ENCODE measurements around the gene SPON1.
"Not testable (repeated sequence)": the region's sequence is repeated elsewhere in the genome, so short reads cannot be mapped to it uniquely, and the experiment has no call there.

SPON1 gene

DNA sequence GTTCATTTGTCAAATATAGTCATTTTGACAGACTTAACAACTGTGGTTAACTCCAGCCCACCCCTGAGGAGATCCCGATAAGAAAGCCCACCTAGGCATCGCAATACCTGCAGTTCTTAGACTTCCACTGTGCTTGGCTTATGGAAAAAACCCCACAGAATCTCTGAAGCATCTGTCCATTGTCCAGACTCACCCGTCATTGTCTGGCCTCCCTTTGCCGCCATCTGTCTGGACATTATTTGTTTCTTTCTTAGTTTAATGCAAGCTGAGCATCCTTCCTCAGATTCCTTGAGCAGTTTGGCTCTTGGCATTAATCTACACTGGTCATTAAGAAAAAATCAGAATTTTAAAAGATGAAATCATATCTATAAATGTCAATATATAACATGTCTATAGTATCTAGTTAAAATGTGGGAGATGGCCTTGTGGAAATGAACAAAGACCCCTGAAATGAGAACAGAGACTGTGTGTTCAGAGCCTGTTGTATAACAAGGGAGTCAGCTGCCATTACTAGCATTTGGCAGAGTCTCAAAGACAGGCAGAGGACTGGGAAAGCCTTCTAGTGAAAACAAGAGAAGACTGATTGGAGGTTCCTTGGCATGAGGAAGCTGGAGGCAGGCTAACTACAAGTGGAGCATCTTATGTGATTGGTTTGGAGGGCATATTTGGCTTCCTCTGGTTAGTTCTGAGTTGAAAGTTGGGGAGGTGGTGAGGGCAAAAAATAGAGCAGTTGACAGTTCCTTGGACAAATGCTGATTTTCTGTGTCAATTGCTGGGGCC lies 80.4 kb downstream of the SPON1 start:
- DNase-seq: no peak

DNA sequence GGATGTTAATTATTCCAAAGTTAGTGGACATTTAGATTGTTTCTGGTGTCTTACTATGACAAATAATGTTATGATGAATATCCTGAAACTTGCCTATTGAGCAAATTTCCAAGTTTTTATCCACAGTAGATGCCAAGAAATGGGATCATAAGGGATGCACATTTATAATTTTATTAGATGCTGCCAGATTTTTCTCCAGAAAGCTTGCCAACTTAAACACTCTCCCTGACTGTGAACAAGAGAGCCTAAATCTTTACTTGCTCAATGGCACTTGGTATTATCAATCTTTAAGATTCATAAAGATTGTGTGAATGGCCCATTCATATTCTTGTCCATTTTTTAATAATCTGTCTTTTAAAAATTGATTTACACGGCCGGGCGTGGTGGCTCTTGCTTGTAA lies 82.4 kb downstream of the SPON1 start:
- no peak for DNase-seq

DNA sequence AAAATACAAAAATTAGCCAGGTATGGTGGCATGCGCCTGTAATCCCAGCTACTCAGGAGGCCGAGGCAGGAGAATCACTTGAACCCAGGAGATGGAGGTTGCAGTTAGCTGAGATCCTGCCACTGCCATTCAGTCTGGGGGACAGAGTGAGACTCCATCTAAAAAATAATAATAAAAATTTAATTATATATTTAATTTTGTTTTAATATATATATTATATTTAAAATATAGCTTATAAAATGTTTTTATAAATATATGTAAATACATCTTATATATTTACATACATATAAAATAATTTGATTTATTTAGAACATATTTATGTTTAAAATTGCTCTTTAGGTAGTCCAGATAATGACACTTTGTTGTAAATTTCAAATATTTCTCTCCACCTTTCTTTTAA lies 82.9 kb downstream of the SPON1 start:
- DNase-seq: no peak

DNA sequence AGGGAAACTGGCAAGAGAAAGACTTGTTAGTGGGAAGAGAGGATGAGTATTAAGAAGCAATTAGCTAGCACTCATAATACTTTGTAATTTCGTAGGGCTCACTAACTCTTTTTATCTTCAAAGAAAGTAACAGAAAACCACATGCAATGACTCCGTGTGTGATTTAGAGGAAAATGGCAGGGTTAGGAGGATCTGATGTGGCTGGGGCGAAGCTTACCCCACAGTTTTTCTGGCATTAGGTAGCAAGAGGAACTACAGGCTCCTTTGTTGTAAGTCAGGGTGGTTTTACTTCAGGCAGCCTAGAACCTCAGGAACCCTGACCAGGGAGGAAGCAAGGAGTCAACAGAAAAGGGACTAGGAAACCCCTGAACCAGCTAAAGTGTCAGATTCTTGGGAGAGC lies 89.7 kb downstream of the SPON1 start:
- DNase-seq: no peak

DNA sequence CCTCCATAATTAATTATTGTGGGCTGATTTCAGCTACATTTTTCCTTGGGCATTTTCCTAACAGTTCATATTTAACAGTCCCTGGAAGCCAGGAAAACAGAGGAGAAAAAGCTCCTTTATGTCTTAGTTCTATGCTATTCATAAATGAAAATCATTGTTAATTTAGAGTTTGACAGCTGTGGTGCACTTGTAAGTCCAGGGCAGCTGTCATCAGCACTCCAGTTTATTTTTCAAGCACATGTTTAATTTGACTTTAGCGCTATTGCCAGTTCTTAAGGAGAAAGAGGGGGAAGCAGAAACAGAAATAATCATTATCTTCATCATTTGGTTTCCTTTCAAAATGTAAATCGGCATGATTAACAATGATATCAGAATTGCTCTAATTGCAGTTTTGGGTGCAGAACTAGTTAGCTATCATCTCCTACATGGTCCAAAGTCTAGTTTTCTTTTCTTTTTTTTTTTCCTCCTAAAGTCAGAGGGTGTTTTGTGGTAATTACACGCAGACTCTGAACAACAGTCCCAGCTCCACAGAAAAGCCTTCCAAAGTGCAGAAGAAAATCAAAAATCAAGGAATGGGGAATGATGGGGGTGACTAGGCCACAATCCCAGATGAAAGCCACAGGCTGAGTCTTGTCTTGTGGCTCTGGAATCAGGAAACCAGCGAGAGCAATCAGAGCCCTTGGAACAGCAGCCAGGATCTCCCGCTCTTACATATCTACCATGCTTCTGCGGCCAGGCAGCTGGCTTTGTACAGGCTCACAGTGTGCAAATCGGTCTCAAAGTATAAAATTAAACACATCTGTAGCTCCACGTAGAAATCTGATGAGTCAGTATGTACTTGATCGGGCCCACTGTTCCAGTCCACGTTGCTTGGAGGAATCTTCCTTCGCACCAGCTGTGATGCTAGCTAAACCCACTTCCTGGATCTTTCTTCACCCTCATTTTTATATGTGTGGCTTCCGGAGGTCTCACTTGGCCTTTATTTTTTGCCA lies 91.9 kb downstream of the SPON1 start:
- DNase-seq: no peak

DNA sequence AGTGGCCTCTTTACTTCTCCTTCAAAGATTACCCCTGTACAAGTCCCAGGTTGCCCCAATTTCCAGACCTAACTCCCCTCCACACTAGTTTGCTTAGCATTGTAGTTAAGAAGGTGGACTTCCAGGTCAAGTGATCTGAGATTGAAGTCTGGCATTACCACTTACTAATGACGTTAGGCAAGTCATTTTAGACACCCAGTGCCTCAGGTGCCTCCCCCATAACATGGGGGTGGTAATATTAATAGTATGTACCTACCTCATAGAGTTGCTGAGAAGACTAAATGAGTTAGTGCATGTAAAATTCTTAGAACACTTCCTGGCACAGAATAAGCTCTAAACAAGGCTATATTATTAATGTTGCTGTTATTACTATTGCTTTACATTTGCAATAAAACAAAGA lies 93.4 kb downstream of the SPON1 start:
- no peak for DNase-seq

DNA sequence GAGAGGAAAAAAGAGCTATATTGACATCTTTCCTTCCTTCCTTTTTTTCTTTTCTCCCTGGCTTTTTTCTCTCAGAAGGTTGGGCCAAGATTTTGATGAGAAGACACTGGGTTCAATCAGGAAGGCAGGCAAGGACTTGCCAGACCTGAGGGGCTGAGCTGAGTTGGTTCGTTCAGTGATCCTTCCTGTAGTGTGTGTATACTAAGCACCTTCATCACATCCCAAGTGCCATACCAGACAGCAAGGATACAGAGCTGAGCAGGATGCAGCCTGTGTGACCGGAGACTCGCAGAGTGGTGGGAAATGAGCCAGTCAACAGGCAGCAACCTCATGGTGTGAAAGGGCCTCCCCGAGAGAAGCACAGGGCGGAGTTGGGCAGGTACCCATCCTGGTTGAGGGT lies 95.5 kb downstream of the SPON1 start:
- no peak for DNase-seq

DNA sequence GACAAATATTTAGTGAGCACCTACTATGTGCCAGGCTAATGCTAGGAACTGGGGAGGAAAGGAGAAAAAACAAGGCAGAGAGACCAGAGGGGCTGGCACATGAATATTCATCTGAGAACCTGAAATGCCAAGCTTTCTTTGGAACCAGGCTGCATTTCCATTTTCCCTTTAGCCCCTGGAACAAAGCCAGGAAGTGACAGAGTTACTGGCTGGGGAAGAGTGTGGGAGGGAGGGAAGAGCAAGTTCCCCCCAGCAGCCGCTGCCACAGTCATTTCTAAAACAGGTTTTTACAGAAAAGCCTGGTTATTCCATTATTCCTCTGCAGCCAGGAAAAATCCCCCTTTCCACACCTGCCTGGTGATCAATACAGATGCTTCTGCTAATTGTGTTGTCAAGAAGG lies 97.0 kb downstream of the SPON1 start:
- DNase-seq: peak; percentile 9

DNA sequence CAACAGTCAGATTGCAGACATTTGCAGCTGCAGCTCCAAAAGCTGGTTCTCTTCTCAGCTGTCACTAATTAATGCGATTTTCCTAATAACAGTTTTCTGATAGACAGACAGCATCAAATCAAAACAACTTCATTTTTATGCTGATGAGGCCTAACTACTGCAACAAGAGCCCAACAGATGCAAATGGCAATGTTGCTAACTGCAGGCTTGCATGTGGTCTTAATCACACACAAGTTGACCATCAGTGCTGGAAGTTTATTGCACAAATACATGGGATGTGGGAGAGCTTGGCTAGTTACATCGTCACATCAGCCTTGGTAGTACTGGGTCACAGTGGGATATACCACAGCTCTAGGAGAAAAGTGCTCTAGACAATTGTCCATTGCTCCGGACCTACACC lies 99.2 kb downstream of the SPON1 start:
- no peak for DNase-seq

DNA sequence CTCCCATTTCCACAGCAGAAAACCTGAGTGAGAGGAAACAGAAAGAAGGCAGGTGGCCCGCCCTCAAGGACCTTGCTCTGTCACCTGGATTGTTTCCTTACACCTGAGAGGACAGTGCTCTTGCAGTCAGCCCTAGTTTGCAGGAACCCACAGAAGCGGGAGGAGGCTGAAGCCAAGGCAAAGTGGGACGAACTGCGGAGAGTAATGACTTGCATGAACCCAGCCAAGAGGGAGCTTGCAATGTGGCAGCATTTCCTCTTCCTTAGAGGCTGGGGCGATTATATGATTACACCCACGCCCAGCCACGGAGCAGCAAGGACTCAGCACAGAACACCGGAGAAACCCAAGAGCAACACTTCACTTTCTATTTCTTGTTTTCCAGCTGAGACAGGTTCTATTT lies 102.6 kb downstream of the SPON1 start:
- DNase-seq: no peak

DNA sequence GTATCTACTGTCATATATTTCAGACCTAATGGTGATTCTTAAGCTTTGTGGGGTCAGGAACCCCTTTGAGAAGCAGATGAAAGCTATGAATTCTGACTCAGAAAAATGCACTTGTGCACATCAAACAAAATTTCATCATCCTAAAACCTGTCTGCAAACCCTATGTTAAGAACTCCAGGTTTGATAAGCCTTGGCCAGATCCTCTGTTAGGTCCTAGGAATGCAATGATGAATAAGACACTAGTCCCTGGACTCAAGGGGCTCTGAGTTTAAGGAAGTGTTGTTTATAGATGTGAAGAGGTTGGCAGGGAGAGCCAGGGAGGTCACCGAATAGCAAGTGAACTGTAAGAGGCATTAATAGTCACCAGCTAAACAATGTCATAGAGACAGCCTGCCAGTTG lies 103.2 kb downstream of the SPON1 start:
- DNase-seq: no peak

DNA sequence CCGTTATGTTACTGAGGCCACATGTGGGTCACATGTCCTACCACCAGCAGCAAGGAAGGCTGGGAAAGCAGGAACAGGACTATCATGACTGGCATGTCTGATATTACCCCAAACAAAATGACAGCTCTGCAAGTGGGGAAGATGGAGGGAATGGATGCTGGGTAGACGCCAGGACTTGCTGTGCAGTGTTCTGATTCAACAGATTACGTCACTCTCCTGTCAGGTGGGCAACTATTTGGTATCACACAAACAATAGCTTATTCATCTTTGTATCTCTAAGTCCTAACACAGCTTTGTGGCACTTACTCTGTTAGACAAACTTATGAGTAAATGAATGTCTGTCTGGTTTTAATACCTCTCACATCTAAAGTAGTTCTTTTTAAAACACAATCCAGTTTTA lies 105.2 kb downstream of the SPON1 start:
- DNase-seq: no peak

DNA sequence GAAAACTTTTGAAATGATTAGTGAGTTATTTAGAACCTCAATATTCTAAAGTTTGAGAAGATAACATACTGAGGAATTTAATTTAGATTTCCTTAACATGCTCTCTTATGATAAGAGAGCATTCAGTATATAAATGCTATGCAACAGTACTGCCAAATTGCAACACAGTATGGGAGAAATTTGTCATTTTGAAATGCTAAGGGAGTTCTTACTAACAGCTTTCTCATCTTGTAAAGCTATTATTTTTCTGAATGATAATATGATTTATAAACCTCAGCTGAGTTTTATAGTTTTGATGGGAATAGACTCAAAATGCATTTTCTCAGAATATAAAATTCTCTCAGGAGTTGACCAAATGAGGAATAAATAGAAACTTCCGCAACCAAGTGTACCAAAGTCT lies 108.4 kb downstream of the SPON1 start:
- DNase-seq: no peak

DNA sequence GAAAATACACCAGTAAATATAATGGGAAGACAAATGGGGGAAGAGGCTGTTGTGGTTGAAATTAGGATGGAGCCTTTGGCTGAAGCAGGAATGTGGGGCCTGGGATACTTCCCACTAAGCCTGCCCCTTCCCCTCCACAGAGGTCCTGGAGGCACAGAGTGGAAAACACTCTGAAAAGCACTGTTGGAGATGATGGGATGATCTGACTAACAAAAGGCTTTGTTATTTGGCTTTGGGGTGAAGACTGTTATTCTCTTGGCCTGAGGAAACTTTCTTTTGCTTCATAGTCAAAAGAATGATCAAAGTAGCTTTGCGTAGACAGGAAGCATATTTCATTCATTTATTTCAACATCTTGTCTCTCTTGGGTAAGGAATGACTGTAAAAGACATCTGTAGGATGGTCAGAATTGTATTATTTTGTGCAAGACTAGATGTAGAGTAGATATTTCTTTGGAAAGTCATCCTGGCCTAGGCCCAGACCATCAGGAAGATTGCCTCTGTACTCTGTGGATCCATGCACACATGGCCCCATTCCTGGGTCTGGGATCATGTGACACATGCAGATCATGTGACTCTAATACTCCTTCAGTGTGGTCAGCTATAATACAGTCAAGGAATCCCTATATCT lies 111.4 kb downstream of the SPON1 start:
- DNase-seq: no peak

DNA sequence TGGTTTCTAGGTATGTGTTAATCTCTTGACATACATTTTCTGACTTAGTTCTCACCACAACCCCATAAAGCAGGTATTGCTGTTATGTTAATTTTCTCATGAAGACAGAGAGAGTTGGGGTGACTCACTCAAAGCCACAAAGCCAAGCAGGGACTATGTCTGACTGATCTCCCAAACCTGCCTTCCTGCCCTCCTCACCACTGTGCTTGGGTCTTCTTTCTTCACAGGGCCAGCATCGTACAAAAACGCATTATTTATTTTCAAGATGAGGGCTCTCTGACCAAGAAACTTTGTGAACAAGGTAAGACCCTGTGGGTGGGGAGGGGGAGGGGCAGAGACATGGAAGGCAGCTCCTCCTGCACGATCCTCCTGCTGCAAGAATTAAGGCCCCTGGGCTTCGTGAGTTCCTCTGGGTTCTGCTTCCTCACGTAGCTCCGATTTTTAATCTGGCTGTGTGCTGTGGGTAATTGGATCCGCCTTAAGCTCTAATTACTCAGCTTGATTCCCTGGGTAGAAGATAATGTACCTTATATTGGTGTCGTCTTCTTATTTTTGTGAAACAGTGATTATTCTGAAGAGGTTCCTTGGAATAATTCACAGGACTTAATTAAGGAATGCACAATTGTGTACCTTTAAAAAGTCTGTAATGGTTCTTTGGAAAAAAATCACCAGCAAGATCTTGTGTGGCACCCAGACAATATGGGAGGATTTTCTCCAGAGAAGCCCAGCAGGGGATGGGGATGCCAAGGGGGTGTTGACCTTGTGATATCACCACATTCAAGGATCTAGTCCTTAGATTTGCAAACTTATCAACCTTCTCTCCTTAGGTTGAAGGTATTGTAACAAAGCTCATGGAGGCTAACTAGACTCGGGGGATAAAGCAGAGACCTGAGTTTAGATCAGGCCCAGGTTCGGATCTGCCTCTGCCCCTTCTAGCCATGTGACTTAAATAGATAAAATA lies 112.9 kb downstream of the SPON1 start:
- no peak for DNase-seq

DNA sequence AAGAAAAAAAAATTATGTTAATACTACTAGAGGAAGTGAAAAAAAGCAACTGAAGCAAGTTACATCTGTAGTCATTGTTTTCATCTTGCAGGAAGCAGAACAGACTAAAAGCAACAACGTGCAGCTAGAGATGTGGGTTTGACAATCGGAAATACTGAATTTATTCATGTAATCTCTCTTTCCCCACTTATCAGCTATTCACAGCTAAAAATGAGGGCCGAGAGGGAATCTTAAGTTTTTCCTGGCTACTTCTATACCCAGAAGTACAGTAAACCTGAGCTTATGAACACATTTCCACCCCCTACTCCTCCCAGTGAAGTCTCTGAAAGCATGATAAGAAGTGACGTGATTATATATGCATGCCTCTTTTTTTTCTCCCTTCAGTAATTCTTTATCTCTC lies 116.5 kb downstream of the SPON1 start:
- no peak for DNase-seq

DNA sequence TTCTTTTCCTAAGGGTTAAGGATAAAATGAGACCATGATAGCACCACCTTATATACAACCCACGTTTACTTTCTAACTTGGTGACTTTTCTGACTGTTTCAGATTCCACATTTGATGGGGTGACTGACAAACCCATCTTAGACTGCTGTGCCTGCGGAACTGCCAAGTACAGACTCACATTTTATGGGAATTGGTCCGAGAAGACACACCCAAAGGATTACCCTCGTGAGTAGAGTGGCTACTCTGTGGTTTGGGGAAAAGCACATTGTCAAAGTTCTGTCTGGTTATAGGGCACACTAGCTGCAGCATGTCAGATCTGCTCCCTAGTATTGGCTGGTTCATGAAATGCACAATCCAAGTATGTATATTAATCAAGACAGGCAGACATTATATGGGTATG lies 117.3 kb downstream of the SPON1 start:
- no peak for DNase-seq

DNA sequence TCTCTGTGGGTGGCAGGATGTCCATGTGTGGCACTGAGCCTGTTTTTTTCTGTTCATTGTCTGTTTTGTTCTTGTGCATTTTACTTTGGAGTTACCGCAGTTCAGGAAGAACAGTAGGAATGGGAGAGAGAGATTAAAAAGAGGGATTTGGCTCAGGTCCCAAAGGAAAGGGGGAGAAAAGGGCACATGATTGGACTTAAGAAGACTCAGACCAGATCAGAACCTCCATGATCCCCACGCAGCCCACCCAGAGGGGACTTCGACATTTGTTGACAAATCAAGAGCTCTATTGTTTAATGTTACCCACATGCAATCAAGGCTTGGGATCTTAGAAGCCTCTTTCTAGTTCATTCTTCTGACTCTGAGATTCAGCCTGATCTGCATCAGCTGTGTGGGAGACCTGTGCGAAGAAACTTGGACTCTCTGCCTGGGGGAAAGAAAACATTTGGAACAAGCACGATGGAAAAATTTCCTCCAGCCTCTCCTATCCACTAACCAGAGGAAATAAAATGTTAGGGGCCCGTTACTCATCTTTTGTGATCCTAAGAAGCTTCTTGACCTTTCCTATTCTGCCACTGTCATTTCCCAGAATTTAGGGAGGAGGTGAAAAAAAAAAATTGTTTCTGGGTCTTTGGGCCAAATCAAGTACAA lies 119.2 kb downstream of the SPON1 start:
- no peak for DNase-seq

DNA sequence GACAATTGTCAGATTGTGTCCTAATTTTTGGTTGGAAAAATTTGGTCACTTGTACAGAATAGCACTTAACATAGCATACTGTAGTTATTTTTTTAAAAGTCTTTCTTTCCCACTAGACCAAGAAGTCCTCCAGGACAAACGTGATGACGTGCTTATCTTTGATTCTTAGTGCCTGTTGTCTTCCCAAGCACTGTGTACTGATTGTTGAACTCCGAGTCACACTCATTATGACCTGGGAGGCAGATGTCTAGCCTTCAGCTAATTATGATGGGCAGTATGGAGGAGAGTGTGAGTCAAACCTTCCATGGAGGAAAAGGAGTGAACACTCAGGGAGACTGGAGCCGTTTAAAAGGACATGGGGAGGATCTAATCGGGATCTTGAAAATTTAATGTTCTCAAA lies 119.8 kb downstream of the SPON1 start:
- DNase-seq: no peak

DNA sequence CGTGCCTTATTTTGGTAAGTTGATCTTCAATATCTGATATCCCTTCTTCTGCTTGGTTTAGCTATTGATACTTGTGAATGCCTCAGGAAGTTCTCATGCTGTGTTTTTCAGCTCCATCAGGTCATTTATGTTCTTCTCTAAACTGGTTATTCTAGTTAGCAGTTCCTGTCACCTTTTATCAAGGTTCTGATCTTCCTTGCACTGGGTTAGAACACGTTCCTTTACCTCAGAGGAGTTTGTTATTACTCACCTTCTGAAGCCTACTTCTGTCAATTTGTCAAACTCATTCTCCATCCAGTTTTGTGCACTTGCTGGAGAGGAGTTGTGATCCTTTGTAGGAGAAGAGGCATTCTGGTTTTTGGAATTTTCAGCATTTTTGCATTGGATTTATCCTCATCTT lies 126.3 kb downstream of the SPON1 start:
- DNase-seq: not testable (repeated sequence)

DNA sequence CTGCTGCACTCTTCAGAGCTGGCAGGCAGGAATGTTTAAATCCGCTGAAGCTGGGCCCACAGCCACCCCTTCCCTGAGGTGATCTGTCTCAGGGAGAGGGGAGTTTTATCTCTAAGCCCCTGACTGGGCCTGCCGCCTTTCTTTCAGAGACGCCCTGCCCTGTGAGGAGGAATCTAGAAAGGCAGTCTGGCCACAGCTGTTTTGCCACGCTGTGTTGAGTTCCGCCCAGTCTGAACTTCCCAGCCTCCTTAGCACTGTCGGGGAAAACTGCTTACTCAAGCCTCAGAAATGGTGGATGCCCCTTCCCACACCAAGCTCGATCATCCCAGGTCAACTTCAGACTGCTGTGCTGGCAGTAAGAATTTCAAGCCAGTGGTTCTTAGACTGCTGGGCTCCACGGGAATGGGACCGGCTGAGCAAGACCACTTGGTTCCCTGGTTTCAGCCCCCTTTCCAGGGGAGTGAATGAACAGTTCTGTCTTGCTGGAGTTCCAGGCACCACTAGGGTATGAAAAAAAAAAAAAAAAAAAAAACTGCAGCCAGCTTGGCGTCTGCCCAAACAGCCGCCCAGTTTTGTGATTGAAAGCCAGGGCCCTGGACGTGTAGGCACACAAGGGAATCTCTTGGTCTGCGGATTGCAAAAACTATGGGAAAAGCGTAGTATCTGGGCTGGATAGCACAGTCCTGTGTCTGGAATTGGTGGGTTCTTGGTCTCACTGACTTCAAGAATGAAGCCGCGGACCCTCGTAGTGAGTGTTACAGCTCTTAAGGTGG lies 127.4 kb downstream of the SPON1 start:
- DNase-seq: no peak

All from NCI-H2029 treated with DMSO at 0.1 percent for 48 hours (cell line).